Activated CD8-positive, alpha-beta memory T cell treated with anti-CD3 and anti-CD28 coated beads, Interleukin-2, amount 10 ng/mL, durations not matched to agents 7 days and 5 days (primary cell): ENCODE results near the gene ACO1. TPM values are rescaled to one million over a fixed set of nuclear protein-coding genes. Genes with fewer than 3 reads are reported as not detected.

Experiments
- ATAC-seq: fragments of 150-1000 bp; cut with Tn5 transposase; one replicate; pipeline ENCODE4 v1.10.0; 2021; ENCODE audit warnings: moderate library complexity
- CTCF ChIA-PET: fragments of 350-600 bp; sonication (Branson Sonifier 250); formaldehyde crosslinking; loops from one replicate; lab custom pipeline; 2021; ENCODE audit warnings: antibody characterized with exemption; lab: Charles Lee
- DNase-seq: peaks from one replicate; pipeline ENCODE4 v3.0.0-alpha.2; 2020
- H3K27ac Mint-ChIP-seq: one replicate; pipeline ENCODE4 v1.8.0; 2021; ENCODE audit warnings: mild to moderate bottlenecking, mixed read lengths
- H3K27me3 Mint-ChIP-seq: one replicate; pipeline ENCODE4 v1.8.0; 2021; ENCODE audit warnings: mixed read lengths
- H3K36me3 Mint-ChIP-seq: one replicate; pipeline ENCODE4 v1.8.0; 2021; ENCODE audit warnings: mild to moderate bottlenecking, mixed read lengths
- H3K4me1 Mint-ChIP-seq: one replicate; pipeline ENCODE4 v1.8.0; 2021; ENCODE audit warnings: mixed read lengths
- H3K4me3 Mint-ChIP-seq: one replicate; pipeline ENCODE4 v1.8.0; 2021; ENCODE audit warnings: mild to moderate bottlenecking, moderate library complexity, mixed read lengths
- H3K9me3 Mint-ChIP-seq: one replicate; pipeline ENCODE4 v1.8.0; 2022; ENCODE audit warnings: low read depth, mixed read lengths
- total RNA-seq, 2 experiments: library from RNA; stranded (reverse); gene quantifications; one replicate each; pipeline ENCODE4 v1.2.3, GENCODE V29; 2021

The ACO1 gene
- total RNA-seq, 2 experiments from 2014 or later, result 7.0 to 9.9 TPM

DNA sequence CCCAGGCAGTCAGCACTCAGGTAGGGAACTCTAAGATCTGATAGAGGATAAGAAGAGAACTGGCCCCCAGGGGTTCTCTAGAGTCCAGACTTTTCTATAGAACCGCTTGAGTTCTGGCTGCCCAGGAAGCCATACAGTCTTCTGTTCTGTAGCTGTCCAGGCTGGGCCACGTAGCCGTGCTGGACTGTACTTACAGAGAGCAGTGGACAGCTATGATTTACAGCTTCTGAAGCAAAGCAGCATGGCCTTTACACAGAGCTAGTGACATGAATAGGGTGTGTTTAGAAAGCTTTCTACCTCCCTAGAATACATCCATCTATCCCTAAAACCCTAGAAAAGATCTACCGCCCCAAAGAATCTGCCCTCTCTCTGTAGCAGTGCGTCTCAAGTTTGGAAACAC is 57.2 kb downstream of the ACO1 start:
- H3K27ac Mint-ChIP-seq, result no peak overlapping the region
- H3K27me3 Mint-ChIP-seq, result no peaks in the 10 kb centered on the region
- no peaks in the 10 kb centered on the region for H3K9me3 Mint-ChIP-seq
- no peak overlapping the region for H3K4me3 Mint-ChIP-seq
- H3K36me3 Mint-ChIP-seq, result peaks cover 57% of the 10 kb centered on the region
- ATAC-seq (no peak), DNase-seq (no peak)
- H3K4me1 Mint-ChIP-seq, result no peaks in the 10 kb centered on the region
- CTCF ChIA-PET, result interaction anchor here (1.4 kb wide), 1 partner anchor 11 kb away, joined by 3 read pairs; no protein-coding TSS in a partner anchor

DNA sequence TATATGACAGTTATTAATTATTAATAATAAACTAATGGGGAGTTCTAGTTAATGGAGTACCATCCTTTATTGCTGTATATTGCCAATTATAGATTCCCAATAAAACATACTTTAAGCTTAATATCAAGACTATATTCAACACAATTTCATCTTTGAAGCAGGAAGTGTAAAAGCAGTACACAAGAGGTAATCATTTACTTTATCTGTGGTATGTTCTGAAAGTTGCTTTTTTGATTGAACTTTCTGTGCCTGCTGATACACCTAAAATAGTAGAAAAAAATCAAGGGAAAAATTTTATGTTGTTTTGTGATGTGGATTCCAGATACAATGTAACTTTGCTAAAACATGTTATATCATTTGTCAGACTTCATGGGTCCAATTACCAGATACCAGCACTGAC is 58.0 kb downstream of the ACO1 start:
- peaks cover 61% of the 10 kb centered on the region for H3K36me3 Mint-ChIP-seq
- no peaks in the 10 kb centered on the region for H3K4me1 Mint-ChIP-seq
- no peaks in the 10 kb centered on the region for H3K9me3 Mint-ChIP-seq
- H3K27ac Mint-ChIP-seq, result no peak overlapping the region
- CTCF ChIA-PET, result interaction anchor here (0.8 to 1.4 kb wide), 3 partner anchors 12 to 148 kb away, joined by 3 read pairs; partner anchors contain the start of gene ACO1
- DNase-seq, result no peak
- no peaks in the 10 kb centered on the region for H3K27me3 Mint-ChIP-seq
- H3K4me3 Mint-ChIP-seq, result no peak overlapping the region
- no peak for ATAC-seq

DNA sequence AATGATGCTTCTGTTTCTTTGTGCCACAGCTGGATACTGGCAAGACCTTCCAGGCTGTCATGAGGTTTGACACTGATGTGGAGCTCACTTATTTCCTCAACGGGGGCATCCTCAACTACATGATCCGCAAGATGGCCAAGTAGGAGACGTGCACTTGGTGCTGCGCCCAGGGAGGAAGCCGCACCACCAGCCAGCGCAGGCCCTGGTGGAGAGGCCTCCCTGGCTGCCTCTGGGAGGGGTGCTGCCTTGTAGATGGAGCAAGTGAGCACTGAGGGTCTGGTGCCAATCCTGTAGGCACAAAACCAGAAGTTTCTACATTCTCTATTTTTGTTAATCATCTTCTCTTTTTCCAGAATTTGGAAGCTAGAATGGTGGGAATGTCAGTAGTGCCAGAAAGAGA is 65.5 kb downstream of the ACO1 start:
- no peaks in the 10 kb centered on the region for H3K27me3 Mint-ChIP-seq
- no peak overlapping the region for H3K27ac Mint-ChIP-seq
- no peak for ATAC-seq
- H3K4me3 Mint-ChIP-seq, result no peak overlapping the region
- DNase-seq, result no peak
- no peaks in the 10 kb centered on the region for H3K9me3 Mint-ChIP-seq
- H3K4me1 Mint-ChIP-seq, result no peaks in the 10 kb centered on the region
- CTCF ChIA-PET, result interaction anchor here (1.2 kb wide), 1 partner anchor 71 kb away, joined by 3 read pairs; no protein-coding TSS in a partner anchor
- H3K36me3 Mint-ChIP-seq, result peaks cover 79% of the 10 kb centered on the region

DNA sequence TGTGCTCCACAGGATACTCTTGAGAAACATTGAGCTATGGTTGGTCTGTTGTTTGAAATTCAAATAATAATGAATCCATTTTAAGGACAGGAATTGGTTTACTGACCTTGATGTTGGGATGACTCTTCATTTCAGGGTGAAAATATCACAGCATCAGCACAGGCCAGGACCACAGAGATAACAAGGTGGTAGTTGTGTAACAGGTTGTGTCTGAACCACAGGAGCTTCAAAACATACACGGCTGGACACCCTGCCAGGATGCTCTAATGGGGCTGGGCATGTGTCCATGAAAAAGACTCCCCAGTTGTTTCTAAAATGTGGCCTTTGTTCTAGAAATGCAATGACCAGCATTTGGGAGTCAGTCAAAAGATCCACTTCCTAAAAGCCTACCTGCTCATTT is 69.8 kb downstream of the ACO1 start:
- CTCF ChIA-PET, result no interaction called here
- H3K9me3 Mint-ChIP-seq, result no peaks in the 10 kb centered on the region
- H3K4me3 Mint-ChIP-seq, result no peak overlapping the region
- DNase-seq (no peak), ATAC-seq (no peak)
- H3K36me3 Mint-ChIP-seq, result peaks cover 63% of the 10 kb centered on the region
- no peaks in the 10 kb centered on the region for H3K27me3 Mint-ChIP-seq
- no peaks in the 10 kb centered on the region for H3K4me1 Mint-ChIP-seq
- H3K27ac Mint-ChIP-seq, result no peak overlapping the region

DNA sequence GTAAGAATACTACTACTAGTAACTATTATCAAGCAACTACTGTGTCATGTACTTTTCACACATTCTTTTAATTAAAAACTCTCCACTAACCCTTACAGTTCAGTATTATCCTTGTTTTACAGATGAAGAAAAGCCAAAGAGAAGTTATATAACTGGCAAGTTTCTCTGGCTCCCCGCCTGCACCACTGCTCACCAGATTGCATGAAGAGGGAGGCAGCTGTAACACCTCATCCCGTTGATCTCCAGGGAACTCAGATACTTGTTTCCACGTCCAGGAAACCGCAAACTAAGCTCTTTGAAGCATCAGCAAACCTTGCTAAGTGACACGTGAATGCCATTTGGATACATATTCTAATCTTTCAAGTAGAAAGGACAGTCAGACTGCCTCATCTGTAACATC is 71.3 kb downstream of the ACO1 start:
- no peak overlapping the region for H3K27ac Mint-ChIP-seq
- no peak for ATAC-seq
- H3K9me3 Mint-ChIP-seq, result no peaks in the 10 kb centered on the region
- H3K36me3 Mint-ChIP-seq, result peaks cover 58% of the 10 kb centered on the region
- no peaks in the 10 kb centered on the region for H3K4me1 Mint-ChIP-seq
- CTCF ChIA-PET, result no interaction called here
- no peaks in the 10 kb centered on the region for H3K27me3 Mint-ChIP-seq
- DNase-seq, result no peak
- H3K4me3 Mint-ChIP-seq, result no peak overlapping the region

DNA sequence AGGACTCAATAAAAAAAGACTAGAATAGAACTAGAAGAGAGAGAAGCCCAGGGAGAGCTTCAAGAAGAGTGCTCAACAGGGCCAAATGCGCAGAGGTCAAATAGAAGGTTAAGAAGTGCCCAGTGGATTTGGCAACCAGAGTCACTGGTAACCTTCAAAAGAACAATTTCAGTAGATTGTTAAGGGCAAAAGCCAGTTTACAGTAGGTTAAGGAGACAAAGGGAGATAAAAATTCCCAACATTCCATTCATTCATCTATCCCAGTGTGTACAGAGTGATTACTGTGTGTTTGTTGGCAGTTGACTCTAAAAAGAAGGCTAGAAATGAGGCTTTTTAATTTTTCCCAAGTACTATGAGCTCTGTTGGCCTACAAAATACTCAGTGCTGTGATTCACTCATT is 72.1 kb downstream of the ACO1 start:
- DNase-seq (no peak), ATAC-seq (no peak)
- Mint-ChIP-seq H3K4me3 (no peak overlapping the region), H3K27ac (no peak overlapping the region), H3K36me3 (peaks cover 54% of the 10 kb centered on the region), H3K27me3 (no peaks in the 10 kb centered on the region), H3K4me1 (no peaks in the 10 kb centered on the region), H3K9me3 (no peaks in the 10 kb centered on the region)
- CTCF ChIA-PET, result interaction anchor here (0.6 kb wide), 1 partner anchor 35 kb away, joined by 4 read pairs; no protein-coding TSS in a partner anchor

DNA sequence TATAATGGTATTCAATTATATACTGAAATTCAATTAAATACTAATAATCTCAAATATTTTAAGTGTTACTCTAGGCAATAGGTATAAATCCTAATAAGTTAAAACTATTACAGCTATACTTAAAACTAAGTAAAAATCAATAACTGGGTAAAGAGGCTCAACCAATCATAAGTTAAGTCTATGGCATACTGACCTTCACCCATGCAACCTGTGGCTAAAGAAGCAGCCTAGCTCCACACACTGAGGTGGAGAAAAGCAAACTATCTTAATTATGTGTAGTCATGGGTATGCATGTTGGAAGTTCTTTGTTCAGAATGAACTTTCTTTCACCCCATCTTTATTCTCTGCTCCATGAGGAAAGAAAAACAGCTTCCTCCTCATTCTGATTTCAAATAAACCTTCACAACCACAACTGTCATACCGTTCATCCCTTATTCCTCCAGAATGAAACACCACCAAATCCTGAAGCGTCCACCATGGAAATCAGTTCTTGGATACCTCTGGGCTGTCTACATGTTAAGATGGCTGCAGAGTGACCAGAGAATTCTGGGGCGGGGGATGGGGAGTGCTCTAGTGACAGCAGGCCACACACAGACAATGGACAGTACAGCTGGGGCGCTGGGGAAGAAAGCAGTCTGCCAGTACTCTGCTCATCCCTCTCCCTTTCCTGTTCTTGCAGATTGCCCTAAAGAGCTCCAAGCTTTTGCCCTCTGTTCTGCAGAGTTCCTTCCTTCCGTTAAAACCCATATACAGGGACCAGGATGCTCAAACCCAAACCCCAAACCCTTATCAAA is 79.3 kb downstream of the ACO1 start:
- Mint-ChIP-seq H3K36me3 (peaks cover 47% of the 10 kb centered on the region), H3K27me3 (no peaks in the 10 kb centered on the region), H3K4me1 (no peaks in the 10 kb centered on the region), H3K4me3 (no peak overlapping the region), H3K27ac (no peak overlapping the region), H3K9me3 (no peaks in the 10 kb centered on the region)
- no peak for DNase-seq
- ATAC-seq, result no peak
- CTCF ChIA-PET, result interaction anchor here (1.4 kb wide), 1 partner anchor 86 kb away, joined by 3 read pairs; no protein-coding TSS in a partner anchor

DNA sequence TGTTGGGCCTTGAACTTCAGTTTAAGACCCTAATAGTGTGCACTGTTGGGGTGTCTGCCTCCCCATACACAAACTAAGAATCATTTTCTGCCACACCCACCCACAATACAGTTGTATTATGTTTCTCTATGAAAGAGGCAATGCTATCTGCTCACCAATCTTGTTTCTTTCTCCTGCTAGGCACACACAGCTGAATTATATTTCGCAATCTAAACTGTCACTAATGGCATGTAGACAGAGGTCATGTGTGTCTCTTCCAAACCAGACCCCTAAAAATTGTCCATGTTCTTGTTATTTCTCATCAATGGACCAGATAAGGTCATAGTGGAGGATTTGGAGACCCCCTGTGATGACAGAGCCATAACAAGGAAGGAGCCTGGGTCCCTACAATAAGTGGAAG is 84.3 kb downstream of the ACO1 start:
- H3K27ac Mint-ChIP-seq, result no peak overlapping the region
- H3K36me3 Mint-ChIP-seq, result peaks cover 52% of the 10 kb centered on the region
- ATAC-seq (no peak), DNase-seq (no peak)
- H3K27me3 Mint-ChIP-seq, result no peaks in the 10 kb centered on the region
- no peak overlapping the region for H3K4me3 Mint-ChIP-seq
- no peaks in the 10 kb centered on the region for H3K4me1 Mint-ChIP-seq
- H3K9me3 Mint-ChIP-seq, result no peaks in the 10 kb centered on the region
- CTCF ChIA-PET, result interaction anchor here (0.6 to 1.2 kb wide), 3 partner anchors 9 to 91 kb away, joined by 3 to 4 read pairs (median 3); no protein-coding TSS in a partner anchor

DNA sequence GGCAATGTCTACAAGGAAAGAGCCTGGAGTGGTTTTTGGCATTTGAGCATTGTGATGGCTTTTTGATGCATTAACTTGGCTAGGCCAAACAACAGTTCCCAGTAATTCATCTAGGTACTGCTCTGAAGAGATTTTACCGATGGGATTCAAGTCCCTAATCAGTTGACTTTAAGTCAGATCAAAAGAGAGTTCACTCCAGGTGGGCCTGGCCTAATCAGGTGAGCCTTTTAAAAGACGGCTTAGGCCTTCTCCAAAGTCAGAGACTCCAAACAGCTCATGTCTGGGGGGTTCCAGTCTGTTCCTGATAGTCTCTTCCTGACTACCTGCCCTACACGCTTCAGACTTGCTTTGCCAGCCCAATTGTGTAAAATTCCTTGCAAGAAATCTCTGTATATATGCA is 87.9 kb downstream of the ACO1 start:
- CTCF ChIA-PET, result no interaction called here
- Mint-ChIP-seq H3K9me3 (no peaks in the 10 kb centered on the region), H3K36me3 (peaks cover 52% of the 10 kb centered on the region), H3K4me3 (no peak overlapping the region), H3K4me1 (no peaks in the 10 kb centered on the region), H3K27ac (no peak overlapping the region), H3K27me3 (no peaks in the 10 kb centered on the region)
- DNase-seq (no peak), ATAC-seq (no peak)

DNA sequence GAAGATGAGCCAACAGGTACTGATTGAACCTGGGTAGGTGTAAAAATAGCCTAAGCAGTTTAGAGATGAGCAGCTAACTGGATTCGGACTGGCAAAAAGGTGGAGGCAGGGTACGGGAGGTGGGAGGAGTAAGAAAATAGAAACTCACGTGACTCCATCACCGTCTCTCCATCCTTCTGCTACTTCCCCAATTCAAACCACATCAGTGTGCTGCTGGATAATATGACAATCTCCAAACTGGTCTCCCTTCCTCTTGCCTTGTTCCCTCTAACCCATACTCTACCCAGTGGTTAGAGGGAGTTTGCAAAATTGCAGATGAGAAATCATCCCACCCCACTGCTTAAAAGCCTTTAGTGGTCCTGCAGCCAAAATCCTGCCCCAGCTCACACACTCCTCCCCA is 98.9 kb downstream of the ACO1 start:
- no peak for DNase-seq
- Mint-ChIP-seq H3K9me3 (no peaks in the 10 kb centered on the region), H3K27ac (no peak overlapping the region), H3K36me3 (peaks cover 71% of the 10 kb centered on the region), H3K4me1 (no peaks in the 10 kb centered on the region), H3K4me3 (no peak overlapping the region), H3K27me3 (no peaks in the 10 kb centered on the region)
- CTCF ChIA-PET, result no interaction called here
- no peak for ATAC-seq

DNA sequence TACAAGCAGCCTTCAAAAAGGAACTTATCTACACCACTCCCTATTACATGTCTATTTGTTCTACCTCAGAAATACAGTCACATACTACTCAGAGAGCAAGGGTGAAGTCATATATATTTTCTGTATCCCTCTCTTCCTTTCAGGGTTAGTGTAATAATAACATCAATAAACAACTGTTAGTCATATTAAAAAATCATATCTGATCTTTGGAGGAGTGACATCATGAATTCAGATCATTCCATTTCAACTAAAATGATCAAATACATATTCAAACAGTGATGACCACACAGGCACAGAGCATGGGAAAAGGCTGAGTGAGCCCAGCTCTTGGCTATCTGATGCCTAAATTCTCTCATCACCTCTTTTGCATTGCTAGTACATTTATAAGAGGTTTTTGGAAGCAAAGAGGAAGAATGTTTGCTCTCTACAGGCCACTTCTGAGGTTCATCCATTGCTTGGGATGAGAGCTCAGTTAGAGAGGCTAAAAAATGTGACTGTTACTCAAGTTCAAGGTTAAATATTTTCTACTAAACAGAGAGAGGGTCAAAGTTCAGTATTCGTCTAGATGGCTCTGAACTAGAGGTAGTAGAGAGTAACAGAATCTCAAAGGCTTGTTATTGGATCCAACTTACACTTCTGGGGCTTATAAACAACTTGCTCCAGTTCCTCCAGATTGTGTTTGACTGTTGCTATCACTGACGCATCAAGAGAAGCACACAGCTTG is 102.6 kb downstream of the ACO1 start:
- H3K36me3 Mint-ChIP-seq, result peaks cover 69% of the 10 kb centered on the region
- DNase-seq (no peak), ATAC-seq (no peak)
- H3K4me3 Mint-ChIP-seq, result no peak overlapping the region
- H3K9me3 Mint-ChIP-seq, result no peaks in the 10 kb centered on the region
- no peaks in the 10 kb centered on the region for H3K4me1 Mint-ChIP-seq
- no peaks in the 10 kb centered on the region for H3K27me3 Mint-ChIP-seq
- no peak overlapping the region for H3K27ac Mint-ChIP-seq
- CTCF ChIA-PET, result no interaction called here

DNA sequence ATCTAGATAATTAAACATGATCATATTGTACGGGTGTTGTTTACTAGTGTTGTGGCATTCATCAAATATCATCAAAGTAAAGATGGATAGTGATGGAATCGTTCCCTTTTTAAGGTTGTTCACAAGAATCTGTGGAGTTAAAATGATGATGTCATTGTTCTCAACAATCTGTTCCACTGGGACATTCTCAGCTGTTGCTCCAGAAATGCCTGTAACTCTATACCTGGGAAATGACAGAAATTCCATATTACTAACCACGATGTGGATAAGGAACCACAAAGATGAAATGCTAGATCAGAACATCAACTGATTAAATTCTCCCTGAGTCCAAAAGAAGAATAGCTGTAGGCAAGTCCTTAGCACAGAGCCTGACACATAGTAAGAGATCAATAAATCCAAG is 103.5 kb downstream of the ACO1 start:
- peaks cover 69% of the 10 kb centered on the region for H3K36me3 Mint-ChIP-seq
- CTCF ChIA-PET, result interaction anchor here (0.8 kb wide), 1 partner anchor 50 kb away, joined by 3 read pairs; no protein-coding TSS in a partner anchor
- ATAC-seq, result no peak
- H3K4me1 Mint-ChIP-seq, result no peaks in the 10 kb centered on the region
- no peak overlapping the region for H3K4me3 Mint-ChIP-seq
- no peak overlapping the region for H3K27ac Mint-ChIP-seq
- H3K9me3 Mint-ChIP-seq, result no peaks in the 10 kb centered on the region
- no peaks in the 10 kb centered on the region for H3K27me3 Mint-ChIP-seq
- DNase-seq, result no peak

DNA sequence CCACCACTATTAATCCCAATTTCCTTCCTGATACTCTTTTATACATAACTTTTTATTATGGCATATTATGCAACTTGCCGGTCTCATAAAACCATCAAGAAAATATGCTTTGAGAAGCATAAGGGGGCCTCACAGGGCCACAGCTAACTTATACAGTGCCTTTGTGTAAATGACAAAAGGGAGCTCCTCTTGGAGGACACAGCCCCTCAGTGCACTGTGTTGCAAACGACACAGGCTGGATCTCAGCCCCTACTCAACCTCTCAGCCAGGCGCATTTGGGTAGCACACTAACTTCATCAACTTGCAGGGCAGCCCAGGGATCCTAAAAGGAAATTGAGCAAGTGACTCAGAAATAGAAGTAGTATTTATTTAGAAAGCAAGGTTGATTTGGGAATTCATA is 106.2 kb downstream of the ACO1 start:
- H3K36me3 Mint-ChIP-seq, result peaks cover 58% of the 10 kb centered on the region
- CTCF ChIA-PET, result interaction anchor here (1.2 kb wide), 1 partner anchor 105 kb away, joined by 3 read pairs; no protein-coding TSS in a partner anchor
- no peak for ATAC-seq

More for the DNA sequence above, 106.2 kb downstream of the ACO1 start:
- Mint-ChIP-seq H3K27ac (no peak overlapping the region), H3K27me3 (no peaks in the 10 kb centered on the region), H3K4me3 (no peak overlapping the region), H3K9me3 (no peaks in the 10 kb centered on the region), H3K4me1 (no peaks in the 10 kb centered on the region)
- no peak for DNase-seq
